Measurements from ENCODE around the gene VCAN.

VCAN gene

GRCh38 chr5:83503662-83504061 is 32.1 kb downstream of the VCAN start:
- DNase-seq, result no peak

GRCh38 chr5:83507431-83507830 is 35.9 kb downstream of the VCAN start:
- DNase-seq, result no peak

DNA sequence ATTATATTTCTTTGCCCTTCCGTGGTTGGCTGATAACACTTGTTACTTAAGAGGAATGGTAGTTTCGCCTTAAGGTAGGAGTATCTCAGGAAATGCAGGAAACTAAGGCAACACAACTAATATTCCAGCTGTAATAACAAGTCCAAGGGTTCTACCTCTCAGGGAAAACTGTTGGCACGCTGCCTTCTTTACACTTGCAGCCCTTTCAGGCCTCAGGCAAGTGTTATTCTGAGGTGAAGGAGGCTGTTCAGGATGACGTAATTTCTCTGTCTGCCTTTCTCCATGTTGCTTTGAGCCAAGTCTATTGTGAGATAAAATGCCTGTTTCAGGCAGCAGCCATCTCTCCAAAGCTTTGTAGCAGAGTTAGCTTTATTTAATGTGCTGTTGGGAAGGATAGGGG is 38.0 kb downstream of the VCAN start:
- no peak for DNase-seq

- DNase-seq, result no peak
Measured at GRCh38 chr5:83510260-83510659, 38.7 kb downstream of the VCAN start.

- no peak for DNase-seq
Measured at GRCh38 chr5:83512061-83512745, 40.7 kb downstream of the VCAN start.

DNA sequence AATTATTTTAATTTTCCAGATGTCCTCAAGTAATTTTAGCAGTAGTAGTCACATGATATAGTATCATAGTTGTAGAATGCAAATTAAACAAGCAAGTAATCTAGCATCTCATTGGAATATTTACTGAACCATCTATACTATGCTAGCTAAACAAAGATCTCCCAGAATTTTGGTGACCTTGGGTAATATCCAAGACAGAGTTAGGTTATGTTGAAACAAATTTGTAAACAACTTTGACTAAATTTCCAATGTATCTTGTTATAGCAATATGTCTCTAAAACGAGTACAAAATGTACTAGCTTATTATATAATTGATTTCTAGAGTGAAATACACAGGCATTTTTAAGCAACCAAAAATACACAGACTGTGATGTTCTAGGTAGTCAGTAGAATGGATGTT is 41.5 kb downstream of the VCAN start:
- DNase-seq, result no peak

GRCh38 chr5:83513491-83513890 is 41.9 kb downstream of the VCAN start:
- DNase-seq, result no peak

DNA sequence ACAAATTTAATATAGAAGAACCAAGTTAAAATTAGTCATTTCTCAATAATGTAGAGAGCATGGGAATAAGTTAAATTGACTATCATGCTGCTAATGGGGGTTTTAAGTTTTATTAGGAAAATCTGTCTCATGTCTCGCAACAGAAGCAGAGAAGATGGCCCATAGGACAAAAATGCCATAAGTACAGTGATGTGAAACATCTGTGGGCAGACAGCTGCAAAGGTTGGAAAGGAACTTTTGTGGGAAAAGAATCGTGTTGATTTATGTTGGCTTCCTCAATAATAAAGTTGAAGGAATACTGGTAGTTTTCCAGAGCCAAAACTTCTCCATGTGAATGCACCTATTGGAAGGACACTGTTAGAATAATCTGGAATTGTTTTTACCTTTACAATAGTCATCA is 44.8 kb downstream of the VCAN start:
- no peak for DNase-seq

DNA sequence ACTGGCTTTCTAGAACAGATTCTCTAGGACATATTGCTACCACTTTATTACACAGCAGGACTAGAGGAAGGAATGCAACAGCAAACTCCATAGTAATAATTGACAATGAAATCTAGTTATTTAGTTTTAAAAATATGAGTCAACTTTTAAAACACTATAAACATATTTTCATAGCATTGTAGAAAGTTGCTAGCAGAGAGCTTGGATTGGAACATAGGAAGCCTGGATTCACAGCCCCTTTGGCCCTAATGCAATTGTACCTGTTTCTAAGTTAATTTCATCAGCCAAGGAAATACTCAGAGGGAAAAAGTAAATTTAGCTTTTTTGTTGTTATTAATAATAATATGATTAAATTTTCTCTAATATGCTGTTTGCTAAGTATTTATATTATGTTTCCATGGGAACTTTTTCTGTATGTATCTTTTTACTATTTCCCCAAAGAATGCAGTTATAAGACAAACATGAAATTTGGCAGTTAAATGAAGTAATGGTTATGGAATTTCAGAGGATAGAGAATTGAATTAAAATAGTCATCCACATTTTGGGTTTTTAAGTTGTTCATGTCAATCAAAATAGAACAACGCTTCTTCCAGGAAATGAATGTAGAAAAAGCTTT is 45.6 kb downstream of the VCAN start:
- no peak for DNase-seq

- no peak for DNase-seq
Measured at GRCh38 chr5:83517688-83518085, 46.1 kb downstream of the VCAN start.

DNA sequence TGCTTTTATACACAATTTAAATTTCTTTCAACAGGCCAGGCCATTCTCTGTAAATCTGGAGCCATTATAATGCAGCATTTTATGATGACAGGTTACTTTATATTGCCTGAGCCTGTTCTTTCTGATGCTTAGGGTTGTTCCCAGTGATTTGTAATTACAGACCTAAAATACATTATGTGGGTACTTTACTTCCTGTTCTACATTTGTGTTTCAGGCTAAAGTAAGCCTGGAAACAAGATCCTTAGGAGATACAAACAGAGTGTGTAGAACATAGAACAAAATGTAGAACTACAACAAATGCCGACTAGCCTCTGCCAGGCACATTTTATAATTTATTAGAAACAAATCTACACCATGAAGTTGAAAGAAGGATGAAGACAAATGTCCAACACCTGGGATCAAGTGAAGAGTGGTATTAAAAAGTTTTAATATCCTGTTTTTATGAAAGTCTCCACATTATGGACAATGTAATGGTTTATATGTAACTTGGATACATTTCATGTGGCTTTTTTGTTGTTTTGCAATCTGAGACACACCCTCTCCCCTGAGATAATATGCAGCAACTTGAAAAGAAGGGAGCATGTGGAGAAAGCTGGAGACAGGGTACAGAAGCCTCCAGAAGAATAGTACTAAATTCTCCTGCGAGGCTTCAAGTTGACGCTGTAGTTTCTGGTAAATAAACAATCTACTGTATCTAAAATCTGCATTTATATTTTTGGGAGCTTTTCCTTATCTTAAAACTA is 46.9 kb downstream of the VCAN start:
- DNase-seq, result no peak

- no peak for DNase-seq
Measured at GRCh38 chr5:83522446-83522845, 50.9 kb downstream of the VCAN start.

DNA sequence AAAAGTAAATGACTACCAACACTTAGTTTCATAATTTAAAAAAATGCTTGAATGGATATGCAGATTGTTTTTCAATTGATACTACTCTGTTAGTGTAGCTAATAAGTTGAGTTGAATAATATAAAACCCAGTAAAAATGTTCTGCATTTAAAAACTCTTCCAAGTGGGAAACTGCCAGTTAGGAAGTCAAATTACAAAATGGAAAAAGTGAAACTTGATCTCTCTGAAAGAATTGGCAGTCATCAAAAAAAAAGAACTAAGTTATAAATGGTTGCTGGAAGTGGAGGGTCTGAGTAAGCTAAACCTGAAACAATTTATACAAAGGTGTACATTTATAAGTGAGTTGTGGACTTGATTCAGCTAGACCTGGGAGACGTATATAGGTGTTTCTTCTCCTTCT is 52.4 kb downstream of the VCAN start:
- no peak for DNase-seq

GRCh38 chr5:83524345-83524744 is 52.8 kb downstream of the VCAN start:
- no peak for DNase-seq

DNA sequence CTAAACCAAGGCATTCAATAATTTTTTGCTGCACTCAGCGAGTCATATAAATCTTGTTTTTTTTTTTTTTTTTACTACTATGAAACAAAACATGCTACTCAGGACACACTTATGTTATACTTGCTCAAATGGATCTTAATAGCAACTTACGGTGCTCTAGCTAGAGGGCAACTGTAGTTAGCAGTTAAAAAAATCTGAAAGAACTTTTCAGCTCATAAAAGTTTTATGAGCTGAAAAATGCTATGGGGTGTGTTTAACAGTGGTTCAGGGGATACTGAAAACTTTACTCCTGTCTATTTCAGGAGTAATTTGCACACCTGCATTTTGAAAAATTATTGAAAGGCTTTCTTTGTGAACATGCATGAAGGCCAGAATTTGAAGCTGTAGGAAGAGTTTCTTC is 53.4 kb downstream of the VCAN start:
- no peak for DNase-seq

DNA sequence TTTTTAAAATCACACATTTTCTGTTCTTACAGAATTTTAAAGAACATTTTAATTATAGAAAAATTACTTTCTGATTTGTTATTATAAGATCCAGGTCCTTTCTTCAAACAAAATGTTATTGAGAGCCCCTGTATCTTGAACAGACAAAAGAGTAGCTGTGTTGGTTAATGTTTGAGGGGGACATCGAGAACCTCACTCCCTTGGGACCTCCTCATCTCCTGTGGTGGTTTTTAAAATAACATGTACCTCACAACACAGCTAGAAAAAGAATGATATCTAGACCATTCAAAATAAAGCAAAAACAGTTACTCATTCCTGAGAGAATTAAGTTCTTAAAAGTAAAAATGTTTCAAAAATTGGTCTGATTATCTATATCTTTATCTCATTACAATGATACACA is 54.7 kb downstream of the VCAN start:
- no peak for DNase-seq

DNA sequence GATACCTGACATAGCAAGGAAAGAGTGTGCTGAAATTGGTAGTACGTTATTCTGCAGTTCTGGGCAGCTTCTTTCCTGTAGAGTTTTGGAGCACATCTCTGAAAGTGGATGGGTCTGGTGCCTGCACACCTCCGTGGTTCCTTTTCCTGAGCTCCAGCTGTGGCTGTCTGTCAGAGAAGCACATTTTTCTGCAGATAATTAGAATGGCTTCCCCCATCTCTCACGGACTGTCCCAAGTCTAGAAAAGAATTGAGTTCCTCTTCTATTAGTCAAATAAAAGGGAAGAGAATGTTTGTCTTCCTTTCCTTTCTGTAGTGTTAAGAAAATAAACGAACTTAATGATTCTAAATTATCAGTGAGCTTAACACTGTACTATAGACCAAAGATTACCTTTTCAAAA is 55.7 kb downstream of the VCAN start:
- no peak for DNase-seq

DNA sequence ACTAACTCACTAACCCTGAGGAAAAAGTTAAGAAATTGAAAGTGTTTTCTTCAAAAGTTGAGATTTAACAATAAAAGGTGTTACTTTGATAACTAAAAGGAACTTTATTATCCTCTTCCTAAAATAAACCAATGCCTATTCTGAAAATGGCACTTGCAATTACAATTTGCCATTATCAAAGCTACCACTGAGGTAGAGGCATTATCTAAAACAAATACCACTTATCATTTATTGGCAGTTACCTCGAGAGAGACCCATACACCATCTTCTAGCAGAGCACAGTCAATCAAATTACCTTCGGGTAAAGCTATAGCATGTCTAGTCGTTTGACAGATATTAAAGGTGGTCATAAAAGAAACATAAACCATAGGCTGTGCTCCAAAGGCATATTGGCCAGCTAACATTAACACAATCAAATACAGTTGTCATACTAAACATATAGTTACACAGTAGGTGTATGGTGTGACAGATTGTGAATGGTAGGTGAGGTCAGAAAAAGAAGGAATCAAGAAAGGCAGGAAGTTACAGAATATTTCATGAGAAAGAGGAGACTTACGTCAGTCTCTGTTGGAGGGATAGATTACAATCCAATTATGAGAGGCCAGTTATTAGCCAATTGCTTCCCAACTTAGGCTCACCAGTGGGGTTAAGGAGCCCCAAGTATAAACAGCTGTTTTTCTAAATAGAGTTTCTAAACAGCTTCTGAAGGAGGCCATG is 56.3 kb downstream of the VCAN start:
- DNase-seq, result no peak

- DNase-seq, result no peak
Measured at GRCh38 chr5:83528439-83528769, 56.9 kb downstream of the VCAN start.

GRCh38 chr5:83530193-83530592 is 58.6 kb downstream of the VCAN start:
- no peak for DNase-seq

DNA sequence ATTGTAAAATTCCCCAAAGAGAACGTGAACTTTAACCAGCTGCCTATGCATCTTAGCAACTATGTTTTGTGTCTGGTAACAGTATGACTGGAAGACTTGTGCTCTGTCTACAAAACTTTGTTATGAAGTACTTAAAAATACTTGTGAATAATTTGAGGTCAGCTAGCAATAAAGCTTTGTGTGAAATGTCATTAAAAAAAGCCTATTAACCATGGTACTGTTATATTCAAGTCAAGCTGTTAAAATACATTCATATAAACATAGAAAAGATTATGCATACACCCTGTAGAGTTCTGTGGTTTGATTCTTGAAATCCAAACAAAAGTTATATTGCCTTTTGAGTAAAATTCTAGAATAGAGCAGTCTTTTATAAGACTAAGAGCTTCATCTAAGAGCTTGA is 60.1 kb downstream of the VCAN start:
- DNase-seq, result no peak

DNA sequence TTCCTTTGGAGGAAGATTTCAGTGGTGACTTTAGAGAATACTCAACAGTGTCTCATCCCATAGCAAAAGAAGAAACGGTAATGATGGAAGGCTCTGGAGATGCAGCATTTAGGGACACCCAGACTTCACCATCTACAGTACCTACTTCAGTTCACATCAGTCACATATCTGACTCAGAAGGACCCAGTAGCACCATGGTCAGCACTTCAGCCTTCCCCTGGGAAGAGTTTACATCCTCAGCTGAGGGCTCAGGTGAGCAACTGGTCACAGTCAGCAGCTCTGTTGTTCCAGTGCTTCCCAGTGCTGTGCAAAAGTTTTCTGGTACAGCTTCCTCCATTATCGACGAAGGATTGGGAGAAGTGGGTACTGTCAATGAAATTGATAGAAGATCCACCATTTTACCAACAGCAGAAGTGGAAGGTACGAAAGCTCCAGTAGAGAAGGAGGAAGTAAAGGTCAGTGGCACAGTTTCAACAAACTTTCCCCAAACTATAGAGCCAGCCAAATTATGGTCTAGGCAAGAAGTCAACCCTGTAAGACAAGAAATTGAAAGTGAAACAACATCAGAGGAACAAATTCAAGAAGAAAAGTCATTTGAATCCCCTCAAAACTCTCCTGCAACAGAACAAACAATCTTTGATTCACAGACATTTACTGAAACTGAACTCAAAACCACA is 67.4 kb downstream of the VCAN start:
- no peak for DNase-seq

DNA sequence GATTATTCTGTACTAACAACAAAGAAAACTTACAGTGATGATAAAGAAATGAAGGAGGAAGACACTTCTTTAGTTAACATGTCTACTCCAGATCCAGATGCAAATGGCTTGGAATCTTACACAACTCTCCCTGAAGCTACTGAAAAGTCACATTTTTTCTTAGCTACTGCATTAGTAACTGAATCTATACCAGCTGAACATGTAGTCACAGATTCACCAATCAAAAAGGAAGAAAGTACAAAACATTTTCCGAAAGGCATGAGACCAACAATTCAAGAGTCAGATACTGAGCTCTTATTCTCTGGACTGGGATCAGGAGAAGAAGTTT is 67.9 kb downstream of the VCAN start:
- no peak for DNase-seq

- no peak for DNase-seq
Measured at GRCh38 chr5:83540105-83540504, 68.6 kb downstream of the VCAN start.

All from SIG-M5 (cell line).